Measurements from ENCODE around the gene ACBD4. TPM values are rescaled to one million over a fixed set of nuclear protein-coding genes. Genes with fewer than 3 reads are reported as not detected.

ACBD4 gene
- total and polyA plus RNA-seq, 10 of the 15 experiments (the other 5 are each of a cell fraction or from before 2014, with no cell fraction given), result 0.20 to 13.8 (median 6.9) TPM

DNA sequence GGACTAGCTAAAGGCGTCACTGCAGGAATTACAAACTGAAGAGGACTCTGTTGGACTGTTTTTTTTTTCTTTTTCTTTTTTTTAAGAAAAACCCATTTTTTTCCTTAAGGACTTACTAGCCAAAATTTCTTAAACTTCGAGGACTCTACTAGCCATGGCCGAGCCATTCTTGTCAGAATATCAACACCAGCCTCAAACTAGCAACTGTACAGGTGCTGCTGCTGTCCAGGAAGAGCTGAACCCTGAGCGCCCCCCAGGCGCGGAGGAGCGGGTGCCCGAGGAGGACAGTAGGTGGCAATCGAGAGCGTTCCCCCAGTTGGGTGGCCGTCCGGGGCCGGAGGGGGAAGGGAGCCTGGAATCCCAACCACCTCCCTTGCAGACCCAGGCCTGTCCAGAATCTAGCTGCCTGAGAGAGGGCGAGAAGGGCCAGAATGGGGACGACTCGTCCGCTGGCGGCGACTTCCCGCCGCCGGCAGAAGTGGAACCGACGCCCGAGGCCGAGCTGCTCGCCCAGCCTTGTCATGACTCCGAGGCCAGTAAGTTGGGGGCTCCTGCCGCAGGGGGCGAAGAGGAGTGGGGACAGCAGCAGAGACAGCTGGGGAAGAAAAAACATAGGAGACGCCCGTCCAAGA, 13.7 kb downstream of the ACBD4 start (continued):
- TF ChIP-seq ESRRA (IDR thresholded peaks at IDR 0.05; ENCODE audit: low read length), result no peak
- TF ChIP-seq MEF2B (IDR thresholded peaks at IDR 0.05; ENCODE audit: partially characterized antibody, poor library complexity, severe bottlenecking), result no peak
- TF ChIP-seq HSF1 (IDR thresholded peaks at IDR 0.05; ENCODE audit: low read depth, low read length), result no peak
- no peak for TF ChIP-seq SREBF1 (IDR thresholded peaks at IDR 0.05; ENCODE audit: low read length)
- no peak; a peak in 1 of 4 replicates for TF ChIP-seq IKZF2 (IDR thresholded peaks at IDR 0.05)
- peak; percentile 96 for TF ChIP-seq SMARCA5 (IDR thresholded peaks at IDR 0.05)
- TF ChIP-seq JUND (IDR thresholded peaks at IDR 0.05; ENCODE audit: low read depth, low read length), result no peak
- no peak; the same call in 1 of the 2 replicates for TF ChIP-seq FOXM1 (IDR thresholded peaks at IDR 0.05; ENCODE audit: low read depth, low read length)
- TF ChIP-seq CBX3 (IDR thresholded peaks at IDR 0.05; ENCODE audit: borderline replicate concordance, low read depth), result no peak
- no peak for TF ChIP-seq ZNF217 (IDR thresholded peaks at IDR 0.05)
- TF ChIP-seq TARDBP (IDR thresholded peaks at IDR 0.05; ENCODE audit: borderline replicate concordance), result peak; percentile 22; the same call in 1 of the 2 replicates
- TF ChIP-seq, protein P1, sequence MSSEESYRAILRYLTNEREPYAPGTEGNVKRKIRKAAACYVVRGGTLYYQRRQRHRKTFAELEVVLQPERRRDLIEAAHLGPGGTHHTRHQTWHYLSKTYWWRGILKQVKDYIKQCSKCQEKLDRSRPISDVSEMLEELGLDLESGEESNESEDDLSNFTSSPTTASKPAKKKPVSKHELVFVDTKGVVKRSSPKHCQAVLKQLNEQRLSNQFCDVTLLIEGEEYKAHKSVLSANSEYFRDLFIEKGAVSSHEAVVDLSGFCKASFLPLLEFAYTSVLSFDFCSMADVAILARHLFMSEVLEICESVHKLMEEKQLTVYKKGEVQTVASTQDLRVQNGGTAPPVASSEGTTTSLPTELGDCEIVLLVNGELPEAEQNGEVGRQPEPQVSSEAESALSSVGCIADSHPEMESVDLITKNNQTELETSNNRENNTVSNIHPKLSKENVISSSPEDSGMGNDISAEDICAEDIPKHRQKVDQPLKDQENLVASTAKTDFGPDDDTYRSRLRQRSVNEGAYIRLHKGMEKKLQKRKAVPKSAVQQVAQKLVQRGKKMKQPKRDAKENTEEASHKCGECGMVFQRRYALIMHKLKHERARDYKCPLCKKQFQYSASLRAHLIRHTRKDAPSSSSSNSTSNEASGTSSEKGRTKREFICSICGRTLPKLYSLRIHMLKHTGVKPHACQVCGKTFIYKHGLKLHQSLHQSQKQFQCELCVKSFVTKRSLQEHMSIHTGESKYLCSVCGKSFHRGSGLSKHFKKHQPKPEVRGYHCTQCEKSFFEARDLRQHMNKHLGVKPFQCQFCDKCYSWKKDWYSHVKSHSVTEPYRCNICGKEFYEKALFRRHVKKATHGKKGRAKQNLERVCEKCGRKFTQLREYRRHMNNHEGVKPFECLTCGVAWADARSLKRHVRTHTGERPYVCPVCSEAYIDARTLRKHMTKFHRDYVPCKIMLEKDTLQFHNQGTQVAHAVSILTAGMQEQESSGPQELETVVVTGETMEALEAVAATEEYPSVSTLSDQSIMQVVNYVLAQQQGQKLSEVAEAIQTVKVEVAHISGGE (CRISPR knock-in tag; IDR thresholded peaks at IDR 0.05), result no peak
- 0 out of 2 replicates have a peak, but pooled peaks have one; percentile 36 for TF ChIP-seq YY1 (IDR thresholded peaks at IDR 0.05; ENCODE audit: low read depth, low read length)
- TF ChIP-seq NRF1 (conservative IDR thresholded peaks at IDR 0.05; ENCODE audit: low read depth, low read length), result no peak
- no peak; the same call in 1 of the 2 replicates for TF ChIP-seq HCFC1 (IDR thresholded peaks at IDR 0.05; ENCODE audit: low read length)
- TF ChIP-seq SMAD5 (IDR thresholded peaks at IDR 0.05; ENCODE audit: low read depth), result 0 out of 2 replicates have a peak, but pooled peaks have one; percentile 29
- TF ChIP-seq WRNIP1 (IDR thresholded peaks at IDR 0.05; ENCODE audit: borderline replicate concordance, low read depth, low read length), result 0 out of 2 replicates have a peak, but pooled peaks have one; percentile 59
- TF ChIP-seq CBFB (IDR thresholded peaks at IDR 0.05; ENCODE audit: low read depth), result no peak
- TF ChIP-seq, protein P2, sequence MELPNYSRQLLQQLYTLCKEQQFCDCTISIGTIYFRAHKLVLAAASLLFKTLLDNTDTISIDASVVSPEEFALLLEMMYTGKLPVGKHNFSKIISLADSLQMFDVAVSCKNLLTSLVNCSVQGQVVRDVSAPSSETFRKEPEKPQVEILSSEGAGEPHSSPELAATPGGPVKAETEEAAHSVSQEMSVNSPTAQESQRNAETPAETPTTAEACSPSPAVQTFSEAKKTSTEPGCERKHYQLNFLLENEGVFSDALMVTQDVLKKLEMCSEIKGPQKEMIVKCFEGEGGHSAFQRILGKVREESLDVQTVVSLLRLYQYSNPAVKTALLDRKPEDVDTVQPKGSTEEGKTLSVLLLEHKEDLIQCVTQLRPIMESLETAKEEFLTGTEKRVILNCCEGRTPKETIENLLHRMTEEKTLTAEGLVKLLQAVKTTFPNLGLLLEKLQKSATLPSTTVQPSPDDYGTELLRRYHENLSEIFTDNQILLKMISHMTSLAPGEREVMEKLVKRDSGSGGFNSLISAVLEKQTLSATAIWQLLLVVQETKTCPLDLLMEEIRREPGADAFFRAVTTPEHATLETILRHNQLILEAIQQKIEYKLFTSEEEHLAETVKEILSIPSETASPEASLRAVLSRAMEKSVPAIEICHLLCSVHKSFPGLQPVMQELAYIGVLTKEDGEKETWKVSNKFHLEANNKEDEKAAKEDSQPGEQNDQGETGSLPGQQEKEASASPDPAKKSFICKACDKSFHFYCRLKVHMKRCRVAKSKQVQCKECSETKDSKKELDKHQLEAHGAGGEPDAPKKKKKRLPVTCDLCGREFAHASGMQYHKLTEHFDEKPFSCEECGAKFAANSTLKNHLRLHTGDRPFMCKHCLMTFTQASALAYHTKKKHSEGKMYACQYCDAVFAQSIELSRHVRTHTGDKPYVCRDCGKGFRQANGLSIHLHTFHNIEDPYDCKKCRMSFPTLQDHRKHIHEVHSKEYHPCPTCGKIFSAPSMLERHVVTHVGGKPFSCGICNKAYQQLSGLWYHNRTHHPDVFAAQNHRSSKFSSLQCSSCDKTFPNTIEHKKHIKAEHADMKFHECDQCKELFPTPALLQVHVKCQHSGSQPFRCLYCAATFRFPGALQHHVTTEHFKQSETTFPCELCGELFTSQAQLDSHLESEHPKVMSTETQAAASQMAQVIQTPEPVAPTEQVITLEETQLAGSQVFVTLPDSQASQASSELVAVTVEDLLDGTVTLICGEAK (IDR thresholded peaks at IDR 0.05; ENCODE audit: borderline replicate concordance), result no peak

Measured in GM12878 (cell line).